Uterus (tissue), 4 donors: ENCODE measurements around the gene SUGCT. TPM values are rescaled to one million over a fixed set of nuclear protein-coding genes. Genes with fewer than 3 reads are reported as not detected.

Experiments used
- DNase-seq, 2 donors: peaks; one replicate each; pipeline ENCODE4 v3.0.0-alpha.2; 2019 to 2020
- H3K27ac ChIP-seq, 2 donors: fragments of 200-600 bp; sonication (generic); 1 replicate in 1 of 2; 2 replicates in 1 of 2; pipeline ENCODE4 v1.5.1; 2016 to 2018
- H3K27me3 ChIP-seq, 2 donors: fragments of 200-600 bp; sonication (generic); one replicate each; pipeline ENCODE4 v1.5.1; 2018 to 2019; ENCODE audit warnings: control low read depth in 1 of 2
- H3K36me3 ChIP-seq, 2 donors: fragments of 200-600 bp; sonication (generic); one replicate each; pipeline ENCODE4 v1.5.1; 2019; ENCODE audit warnings: control low read depth in 1 of 2
- H3K4me1 ChIP-seq, 2 donors: fragments of 200-600 bp; sonication (generic); one replicate each; pipeline ENCODE4 v1.5.1; 2018 to 2019; ENCODE audit warnings: control low read depth in 1 of 2
- H3K4me3 ChIP-seq, 2 donors: fragments of 200-600 bp; sonication (generic); 1 replicate in 1 of 2; 2 replicates in 1 of 2; pipeline ENCODE4 v1.5.1; 2018 to 2019; ENCODE audit warnings: mild to moderate bottlenecking in 1 of 2
- H3K9me3 ChIP-seq, 2 donors: fragments of 200-600 bp; sonication (generic); one replicate each; pipeline ENCODE4 v1.5.1; 2019; ENCODE audit warnings: control low read depth in 1 of 2
- CTCF ChIP-seq, 4 experiments: fragments of 200-600 bp in 2 of 4; fragments of 450-650 bp in 2 of 4; sonication (generic) in 2 of 4; IDR thresholded peaks; one replicate each; pipeline ENCODE4 v1.5.1; 2016 to 2019; ENCODE audit warnings: antibody characterized with exemption in 4 of 4, mild to moderate bottlenecking in 2 of 4, moderate library complexity in 1 of 4
- POLR2A ChIP-seq, 2 donors: fragments of 450-650 bp; IDR thresholded peaks; one replicate each; pipeline ENCODE4 v1.6.1; 2016; ENCODE audit warnings: antibody characterized with exemption in 2 of 2, mild to moderate bottlenecking in 1 of 2, moderate library complexity in 1 of 2
- intact Hi-C: fragments of 100-400 bp; cut with DNase I; formaldehyde crosslinking; loops from one replicate; pipeline ENCODE4 v1.15.1; 2023; ENCODE audit warnings: low total_unique reads
- total RNA-seq, 4 donors: library from RNA; depleted of rRNA in 3 of 4; stranded (reverse); fragments of >200 nt in 3 of 4; gene quantifications; one replicate each; pipeline versions ENCODE4 v1.1.0 to v1.2.4, GENCODE V29; 2014 to 2023
- donor health status: DM: yes; HTN: yes; CAD: no.

The SUGCT gene
- total RNA-seq, 4 donors from 2014 or later: 2.0 to 9.6 (median 6.3) TPM; not detected in 1

DNA sequence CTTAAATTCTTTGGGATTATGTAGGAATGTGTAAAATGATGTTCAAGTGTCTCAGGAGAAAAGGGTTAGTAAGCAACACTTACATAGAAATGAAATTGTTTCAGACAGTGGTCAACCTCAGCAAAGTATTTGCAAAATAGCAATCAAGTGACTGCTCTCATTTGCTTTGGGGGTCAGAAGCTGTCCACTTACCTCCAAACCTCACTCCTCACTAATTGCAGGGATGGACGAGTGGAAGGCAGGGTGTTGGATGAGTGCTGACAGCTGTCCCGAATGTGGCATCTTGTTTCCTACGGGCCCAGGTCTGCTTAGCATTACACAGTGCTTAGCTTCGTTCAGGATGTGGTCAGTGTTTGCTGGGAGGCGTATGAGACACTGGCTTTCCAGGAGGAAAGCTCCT is 437.0 kb downstream of the SUGCT start:
- Histone ChIP-seq H3K36me3 (no peaks in the 10 kb centered on the region), H3K27me3 (no peaks in the 10 kb centered on the region), H3K4me3 (no peak overlapping the region), H3K27ac (no peak overlapping the region), H3K4me1 (no peaks in the 10 kb centered on the region), H3K9me3 (peaks cover 0 to under 1% of the 10 kb centered on the region in 2 donors)
- intact Hi-C loops: no loop called here
- DNase-seq: no peak
- TF ChIP-seq CTCF (IDR thresholded peaks at IDR 0.05) (no peak), POLR2A (IDR thresholded peaks at IDR 0.05) (no peak)

DNA sequence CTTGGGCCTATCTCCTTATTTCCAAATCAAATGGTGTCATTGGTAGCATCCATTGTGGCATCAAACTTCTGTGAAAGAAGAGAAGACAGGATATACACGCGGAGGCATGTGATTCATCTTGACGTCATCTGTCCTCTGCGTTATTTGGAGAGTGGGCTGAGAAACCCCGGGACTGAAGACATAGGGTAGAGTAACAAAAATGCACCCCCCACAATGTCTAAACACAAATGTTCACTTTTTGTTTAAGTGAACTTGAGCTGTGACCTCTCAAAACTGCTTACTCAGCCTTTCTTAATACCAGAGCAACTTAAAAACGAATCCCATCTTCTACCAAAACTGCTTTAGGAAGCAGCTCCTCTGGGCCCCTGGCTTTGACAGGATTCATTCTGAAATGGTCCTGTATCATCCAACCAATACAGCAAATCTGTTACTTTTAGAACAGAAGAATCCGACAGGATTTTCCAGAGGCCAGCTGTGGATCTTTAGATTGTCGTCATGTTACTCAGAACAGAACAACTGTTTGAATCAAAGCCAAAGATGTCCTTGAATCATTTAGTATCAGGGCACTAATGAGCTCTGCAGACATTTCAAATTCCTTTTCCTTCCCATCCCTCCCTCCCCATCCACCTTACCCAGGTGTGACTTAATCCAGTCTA is 438.1 kb downstream of the SUGCT start:
- H3K9me3 ChIP-seq: peaks cover 0 to 7% of the 10 kb centered on the region in 2 donors
- no peaks in the 10 kb centered on the region for H3K27me3 ChIP-seq
- H3K27ac ChIP-seq: no peak overlapping the region
- no peaks in the 10 kb centered on the region for H3K36me3 ChIP-seq
- intact Hi-C loops: no loop called here
- TF ChIP-seq CTCF (IDR thresholded peaks at IDR 0.05) (no peak), POLR2A (IDR thresholded peaks at IDR 0.05) (no peak)
- DNase-seq: no peak
- no peaks in the 10 kb centered on the region for H3K4me1 ChIP-seq
- H3K4me3 ChIP-seq: no peak overlapping the region

- H3K27ac ChIP-seq: peak overlapping the region in 1 of 2 donors; percentile 14
- no peak for DNase-seq
- H3K27me3 ChIP-seq: no peaks in the 10 kb centered on the region
- H3K4me3 ChIP-seq: no peak overlapping the region
- intact Hi-C loops: no loop called here
- no peaks in the 10 kb centered on the region for H3K4me1 ChIP-seq
- TF ChIP-seq POLR2A (IDR thresholded peaks at IDR 0.05) (no peak), CTCF (IDR thresholded peaks at IDR 0.05) (no peak)
- H3K9me3 ChIP-seq: peaks cover 0 to 7% of the 10 kb centered on the region in 2 donors
- no peaks in the 10 kb centered on the region for H3K36me3 ChIP-seq
Observed at GRCh38 chr7:40579401-40579800, 444.6 kb downstream of the SUGCT start.

GRCh38 chr7:40580776-40581175 is 446.0 kb downstream of the SUGCT start:
- no peaks in the 10 kb centered on the region for H3K27me3 ChIP-seq
- TF ChIP-seq CTCF (IDR thresholded peaks at IDR 0.05) (no peak), POLR2A (IDR thresholded peaks at IDR 0.05) (no peak)
- no peak overlapping the region for H3K27ac ChIP-seq
- intact Hi-C loops: no loop called here
- peaks cover 0 to 7% of the 10 kb centered on the region in 2 donors for H3K9me3 ChIP-seq
- DNase-seq: no peak
- no peaks in the 10 kb centered on the region for H3K4me1 ChIP-seq
- no peak overlapping the region for H3K4me3 ChIP-seq
- H3K36me3 ChIP-seq: no peaks in the 10 kb centered on the region

GRCh38 chr7:40582539-40582938 is 447.7 kb downstream of the SUGCT start:
- no peak for TF ChIP-seq POLR2A (IDR thresholded peaks at IDR 0.05)
- no peak for TF ChIP-seq CTCF (IDR thresholded peaks at IDR 0.05)
- H3K27ac ChIP-seq: no peak overlapping the region
- H3K36me3 ChIP-seq: no peaks in the 10 kb centered on the region
- DNase-seq: no peak
- no peaks in the 10 kb centered on the region for H3K9me3 ChIP-seq
- H3K27me3 ChIP-seq: no peaks in the 10 kb centered on the region
- intact Hi-C loops: no loop called here
- no peaks in the 10 kb centered on the region for H3K4me1 ChIP-seq
- no peak overlapping the region for H3K4me3 ChIP-seq
